Mononuclear cell (primary cell): ENCODE data around the gene LRRN4. TPM values are rescaled to one million over a fixed set of nuclear protein-coding genes. Genes with fewer than 3 reads are reported as not detected.

ENCODE experiments used
- H3K27me3 ChIP-seq: 2 replicates; pipeline ENCODE4 v1.6.0; 2011; ENCODE audit warnings: low read length, control low read depth; ENCODE audit not compliant: insufficient read depth
- H3K4me1 ChIP-seq: 2 replicates; pipeline ENCODE4 v1.5.1; 2011; ENCODE audit warnings: mild to moderate bottlenecking, low read length, control low read depth; ENCODE audit not compliant: insufficient read depth
- H3K4me3 ChIP-seq: 2 replicates; pipeline ENCODE4 v1.5.1; 2011; ENCODE audit warnings: mild to moderate bottlenecking, low read length, moderate library complexity
- H3K9me3 ChIP-seq: 2 replicates; pipeline ENCODE4 v1.5.1; 2011; ENCODE audit warnings: low read depth, mild to moderate bottlenecking, control low read depth, low read length
- total RNA-seq: library from RNA; depleted of rRNA; stranded (reverse); fragments of >200 nt; gene quantifications from one replicate; pipeline ENCODE4 v1.2.3, GENCODE V29; 2012

LRRN4 gene
- total RNA-seq, 1 donor: not detected

- no peaks in the 10 kb centered on the region for H3K27me3 ChIP-seq
- H3K4me3 ChIP-seq: no peak overlapping the region
- H3K4me1 ChIP-seq: no peaks in the 10 kb centered on the region
- H3K9me3 ChIP-seq: no peaks in the 10 kb centered on the region
These were observed 24.3 kb downstream of the LRRN4 start for GRCh38 chr20:6029538-6029937.

GRCh38 chr20:6028818-6029217 is 25.0 kb downstream of the LRRN4 start:
- Histone ChIP-seq H3K27me3 (no peaks in the 10 kb centered on the region), H3K4me3 (no peak overlapping the region), H3K4me1 (no peaks in the 10 kb centered on the region), H3K9me3 (no peaks in the 10 kb centered on the region)

DNA sequence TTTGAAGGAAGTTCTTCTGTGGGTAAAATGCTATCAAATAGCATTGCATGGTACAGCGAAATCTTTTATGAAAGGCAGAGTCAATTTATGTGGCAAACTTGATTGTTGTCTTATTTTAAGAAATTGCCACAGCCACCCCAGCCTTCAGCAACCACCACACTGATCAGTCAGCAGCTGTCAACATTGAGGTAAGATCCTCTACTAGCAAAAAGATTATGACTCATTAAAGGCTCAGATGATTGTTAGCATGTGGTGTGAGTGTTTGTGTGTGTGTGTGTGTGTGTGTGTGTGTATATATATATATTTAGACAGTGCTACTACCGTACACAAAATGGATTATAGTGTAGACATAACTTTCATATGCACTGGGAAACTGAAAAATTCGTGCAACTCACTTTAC is 27.8 kb downstream of the LRRN4 start:
- no peaks in the 10 kb centered on the region for H3K27me3 ChIP-seq
- no peaks in the 10 kb centered on the region for H3K4me1 ChIP-seq
- H3K9me3 ChIP-seq: no peaks in the 10 kb centered on the region
- no peak overlapping the region for H3K4me3 ChIP-seq

DNA sequence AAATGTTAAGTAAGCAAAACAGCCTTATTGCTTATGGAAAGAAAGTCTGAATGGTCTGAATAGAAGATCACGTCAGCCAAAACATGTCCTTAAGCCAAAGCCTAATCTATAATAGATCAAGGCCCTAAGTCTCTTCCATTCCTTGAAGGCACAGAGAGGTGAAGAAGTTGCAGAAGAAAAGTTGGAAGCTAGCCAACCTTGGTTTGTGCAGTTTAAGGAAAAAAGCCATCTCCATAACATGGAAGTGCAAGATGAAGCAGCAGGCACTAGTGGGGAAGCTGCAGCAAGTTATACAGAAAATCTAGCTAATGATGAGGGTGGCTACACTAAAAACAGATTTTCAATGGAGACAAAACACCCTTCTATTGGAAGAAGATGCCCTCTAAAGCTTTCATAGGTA is 29.1 kb downstream of the LRRN4 start:
- no peaks in the 10 kb centered on the region for H3K9me3 ChIP-seq
- H3K27me3 ChIP-seq: no peaks in the 10 kb centered on the region
- H3K4me3 ChIP-seq: no peak overlapping the region
- H3K4me1 ChIP-seq: no peaks in the 10 kb centered on the region

DNA sequence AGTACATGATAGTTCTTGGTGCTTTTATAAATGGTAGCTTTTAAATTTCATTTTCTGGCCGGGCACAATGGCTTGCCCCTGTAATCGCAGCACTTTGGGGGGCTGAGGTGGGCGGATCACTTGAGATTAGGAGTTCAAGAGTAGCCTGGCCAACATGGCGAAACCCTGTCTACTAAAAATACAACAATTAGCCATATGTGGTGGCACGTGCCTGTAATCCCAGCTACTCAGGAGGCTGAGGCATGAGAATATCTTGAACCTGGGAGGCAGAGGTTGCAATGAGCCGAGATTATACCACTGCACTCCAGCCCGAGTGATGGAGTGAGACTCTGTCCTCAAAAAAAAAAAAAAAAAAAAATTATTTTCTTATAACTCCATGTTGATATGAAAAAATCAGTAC is 36.0 kb downstream of the LRRN4 start:
- no peaks in the 10 kb centered on the region for H3K27me3 ChIP-seq
- no peak overlapping the region for H3K4me3 ChIP-seq
- no peaks in the 10 kb centered on the region for H3K9me3 ChIP-seq
- H3K4me1 ChIP-seq: no peaks in the 10 kb centered on the region

- Histone ChIP-seq H3K27me3 (no peaks in the 10 kb centered on the region), H3K4me1 (no peaks in the 10 kb centered on the region), H3K9me3 (no peaks in the 10 kb centered on the region), H3K4me3 (no peak overlapping the region)
These were observed 36.4 kb downstream of the LRRN4 start for GRCh38 chr20:6017467-6017866.

DNA sequence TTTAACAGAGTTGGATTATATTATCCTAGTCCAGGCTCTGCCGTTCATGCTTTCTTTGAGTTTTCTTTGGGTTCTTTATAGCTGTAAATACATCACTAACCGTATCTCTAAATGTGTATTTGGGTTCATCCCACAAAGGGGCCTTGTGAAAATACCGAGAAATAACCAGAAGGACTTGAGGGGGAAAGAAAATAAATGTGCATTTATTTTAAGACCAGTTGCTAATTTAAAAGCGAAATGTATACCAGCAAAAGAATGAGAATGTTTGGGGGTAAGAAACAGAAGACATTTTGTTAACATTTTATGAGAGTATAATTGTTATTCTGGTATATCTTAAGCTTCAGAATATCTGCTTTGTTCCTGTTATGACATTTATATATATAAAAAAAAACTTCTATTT is 38.9 kb downstream of the LRRN4 start:
- Histone ChIP-seq H3K4me1 (peaks cover 9% of the 10 kb centered on the region), H3K9me3 (no peaks in the 10 kb centered on the region), H3K4me3 (no peak overlapping the region), H3K27me3 (no peaks in the 10 kb centered on the region)

GRCh38 chr20:6014017-6014416 is 39.8 kb downstream of the LRRN4 start:
- peaks cover 19% of the 10 kb centered on the region for H3K4me1 ChIP-seq
- no peak overlapping the region for H3K4me3 ChIP-seq
- no peaks in the 10 kb centered on the region for H3K27me3 ChIP-seq
- H3K9me3 ChIP-seq: no peaks in the 10 kb centered on the region

- H3K9me3 ChIP-seq: no peaks in the 10 kb centered on the region
- no peaks in the 10 kb centered on the region for H3K27me3 ChIP-seq
- H3K4me3 ChIP-seq: no peak overlapping the region
- peaks cover 37% of the 10 kb centered on the region for H3K4me1 ChIP-seq
These were observed 41.7 kb downstream of the LRRN4 start for GRCh38 chr20:6012179-6012578.

DNA sequence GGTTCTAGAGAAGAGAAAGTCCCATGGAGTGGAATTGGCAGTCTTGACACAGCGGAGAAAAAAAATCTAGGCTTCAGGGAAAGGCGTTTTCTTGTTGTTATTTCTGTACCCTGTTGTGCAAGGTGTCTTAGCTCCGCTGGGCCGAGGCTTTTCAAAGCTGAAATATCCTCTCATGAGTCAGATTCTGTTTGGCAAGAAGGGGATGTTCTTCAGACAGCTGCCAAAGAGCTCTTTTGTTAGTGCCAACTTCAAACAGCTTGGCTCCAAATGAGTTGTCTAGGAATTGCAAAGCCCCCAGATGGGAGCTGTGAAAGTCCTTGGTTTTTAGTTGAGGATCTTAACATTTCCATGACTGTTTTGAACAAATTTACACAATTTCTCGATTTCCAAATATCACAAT is 45.6 kb downstream of the LRRN4 start:
- peaks cover 45% of the 10 kb centered on the region for H3K4me1 ChIP-seq
- H3K27me3 ChIP-seq: no peaks in the 10 kb centered on the region
- H3K4me3 ChIP-seq: no peak overlapping the region
- no peaks in the 10 kb centered on the region for H3K9me3 ChIP-seq

DNA sequence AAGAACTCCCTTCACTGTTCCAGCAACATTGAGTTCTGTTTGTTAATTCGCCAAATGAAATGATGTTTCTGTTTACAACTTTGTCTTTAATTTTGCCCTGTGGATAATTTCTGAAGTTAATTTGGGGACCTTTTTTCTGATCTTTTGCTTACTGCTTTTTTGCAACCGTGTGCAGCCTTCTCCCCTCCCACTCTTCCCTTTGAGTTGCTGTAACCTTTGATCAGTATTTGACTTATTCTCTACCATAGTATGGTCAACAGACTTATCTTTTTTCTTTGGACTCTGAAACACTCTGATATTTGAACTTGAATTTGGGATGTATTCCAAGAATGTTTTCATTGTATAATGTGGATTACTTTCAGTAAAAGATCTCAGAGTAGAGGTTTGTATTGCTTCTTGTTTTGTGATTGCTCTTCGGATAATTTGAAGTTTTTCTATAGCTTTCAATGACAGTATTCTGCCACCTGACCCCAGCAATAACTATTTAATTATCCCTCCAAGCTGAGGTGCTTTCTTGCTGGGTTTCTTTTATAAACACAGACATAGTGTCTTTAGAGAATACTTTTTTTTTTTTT is 46.2 kb downstream of the LRRN4 start:
- Histone ChIP-seq H3K9me3 (no peaks in the 10 kb centered on the region), H3K27me3 (no peaks in the 10 kb centered on the region), H3K4me1 (peaks cover 45% of the 10 kb centered on the region), H3K4me3 (no peak overlapping the region)

DNA sequence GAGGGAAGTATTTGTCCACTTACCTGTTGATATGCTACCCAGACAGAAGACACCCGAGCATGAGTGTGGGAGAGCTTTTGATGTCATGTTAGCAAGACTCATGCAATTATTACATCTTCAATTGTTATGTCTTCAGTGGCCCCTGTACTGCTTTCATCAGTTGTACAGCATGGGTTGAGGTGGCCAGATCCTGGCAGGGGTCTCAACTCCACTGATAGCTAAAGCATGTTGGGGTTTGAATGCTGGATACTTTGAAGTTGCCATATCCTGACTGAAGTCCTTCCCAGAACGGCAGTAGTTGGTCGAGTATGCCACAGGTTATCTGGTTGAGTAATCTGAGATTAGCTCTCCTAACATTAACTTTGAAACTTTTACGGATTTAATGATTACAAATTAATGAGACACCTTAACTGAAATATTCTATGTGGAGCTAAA is 46.7 kb downstream of the LRRN4 start:
- Histone ChIP-seq H3K4me1 (peaks cover 45% of the 10 kb centered on the region), H3K4me3 (peak overlapping the region; percentile 95), H3K27me3 (no peaks in the 10 kb centered on the region), H3K9me3 (no peaks in the 10 kb centered on the region)

- Histone ChIP-seq H3K4me3 (peak overlapping the region; percentile 95), H3K9me3 (no peaks in the 10 kb centered on the region), H3K27me3 (no peaks in the 10 kb centered on the region), H3K4me1 (peaks cover 45% of the 10 kb centered on the region)
These were observed 47.3 kb downstream of the LRRN4 start for GRCh38 chr20:6006603-6006949.

DNA sequence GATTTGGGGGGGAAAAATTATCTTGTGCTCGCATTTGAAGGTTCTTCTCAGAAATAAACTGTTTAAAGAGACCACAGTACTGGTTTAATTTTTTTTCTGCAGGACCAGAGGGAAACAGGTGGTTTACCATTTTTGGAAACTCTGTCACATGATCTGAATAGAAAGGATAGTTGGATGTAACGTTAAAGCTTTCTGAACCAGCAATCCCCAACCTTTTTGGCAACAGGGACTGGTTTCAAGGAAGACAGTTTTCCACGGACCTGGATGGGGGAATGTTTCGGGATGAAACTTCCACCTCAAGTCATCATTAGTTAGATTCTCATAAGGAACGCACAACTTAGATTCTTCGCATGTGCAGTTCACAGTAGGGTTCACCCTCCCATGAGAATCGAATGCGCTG is 53.0 kb downstream of the LRRN4 start:
- no peaks in the 10 kb centered on the region for H3K27me3 ChIP-seq
- no peaks in the 10 kb centered on the region for H3K9me3 ChIP-seq
- H3K4me1 ChIP-seq: peaks cover 17% of the 10 kb centered on the region
- no peak overlapping the region for H3K4me3 ChIP-seq

DNA sequence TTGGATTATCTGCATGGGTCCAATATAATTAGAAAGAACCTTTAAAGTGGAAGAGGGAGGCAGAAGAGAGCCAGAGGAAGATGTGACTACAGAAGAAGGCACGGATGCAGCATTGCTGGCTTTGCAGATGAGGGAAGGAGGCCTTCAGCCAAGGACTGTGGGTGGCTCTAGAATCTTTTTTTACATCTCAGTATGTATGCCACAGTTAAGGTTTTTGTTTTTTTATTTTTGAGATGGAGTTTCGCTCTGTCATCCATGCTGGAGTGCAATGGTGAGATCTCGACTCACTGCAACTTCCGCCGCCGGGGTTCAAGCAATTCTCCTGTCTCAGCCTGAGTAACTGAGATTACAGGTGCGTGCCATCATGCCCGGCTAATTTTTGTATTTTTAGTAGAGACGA is 54.1 kb downstream of the LRRN4 start:
- H3K4me1 ChIP-seq: peaks cover 23% of the 10 kb centered on the region
- H3K4me3 ChIP-seq: no peak overlapping the region
- no peaks in the 10 kb centered on the region for H3K9me3 ChIP-seq
- H3K27me3 ChIP-seq: no peaks in the 10 kb centered on the region

GRCh38 chr20:5996765-5997164 is 57.1 kb downstream of the LRRN4 start:
- Histone ChIP-seq H3K9me3 (no peaks in the 10 kb centered on the region), H3K4me1 (peaks cover 23% of the 10 kb centered on the region), H3K27me3 (no peaks in the 10 kb centered on the region), H3K4me3 (no peak overlapping the region)
